Stimulated activated CD8-positive, alpha-beta memory T cell treated with anti-CD3 and anti-CD28 coated beads, Interleukin-4, amount 100 ng/mL, for 48 hours (primary cell): ENCODE data around the gene ADAT2.
"Not testable (repeated sequence)": the region's sequence is repeated elsewhere in the genome, so short reads cannot be mapped to it uniquely, and the experiment has no call there.

Source experiments
- DNase-seq: peaks from one replicate; pipeline ENCODE4 v3.0.0-alpha.2; 2020

ADAT2 gene

DNA sequence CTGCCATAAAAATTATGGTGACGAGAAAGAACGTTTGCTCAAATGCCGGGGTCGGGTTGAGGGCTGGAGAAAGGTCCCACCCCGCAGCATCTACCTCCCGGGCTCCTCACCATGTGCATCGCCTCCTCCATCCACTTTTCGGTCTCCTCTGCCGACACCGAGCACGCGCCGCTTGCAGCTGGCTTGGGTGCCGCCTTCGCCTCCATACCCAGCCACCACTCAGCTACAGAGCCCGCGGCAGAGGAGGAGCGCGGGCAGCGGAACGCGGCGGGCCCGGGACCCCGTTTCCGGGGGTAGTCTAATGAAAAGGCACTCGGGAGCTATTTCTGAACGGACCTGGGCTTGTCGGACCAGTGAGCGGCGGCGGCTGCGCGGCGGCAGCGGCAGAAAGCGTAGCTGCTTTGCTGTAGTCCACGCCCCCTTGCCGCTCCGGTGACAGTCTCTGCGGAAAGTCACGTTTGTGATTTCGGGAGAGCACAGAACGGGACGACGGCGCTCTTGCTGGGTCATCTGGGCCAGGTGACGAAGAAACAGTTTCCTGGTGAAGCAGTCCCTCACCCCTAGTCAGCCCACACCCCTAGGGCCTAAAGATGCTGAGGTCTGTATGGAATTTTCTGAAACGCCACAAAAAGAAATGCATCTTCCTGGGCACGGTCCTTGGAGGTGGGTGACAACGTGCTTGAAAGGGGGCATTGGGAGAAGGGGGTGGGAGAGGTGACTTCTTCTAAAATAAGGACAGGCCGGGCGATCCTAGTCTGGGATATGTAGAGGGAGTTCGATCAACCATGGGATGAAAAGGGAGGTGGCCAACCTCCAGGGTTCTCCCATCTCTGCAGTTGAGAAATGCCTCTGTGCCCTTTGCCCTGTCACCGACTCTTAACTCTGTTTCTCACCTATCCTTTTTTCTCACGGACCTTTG lies at the start of gene ADAT2, which contains the start of gene PEX3:
Gene ADAT2 (minus strand): TSS at position 243 of the 919 bp plus-strand sequence. CDS start 37 bp downstream, at position 206.
Gene PEX3 (plus strand): TSS at position 353 of the 919 bp plus-strand sequence. CDS start 238 bp downstream, at position 591.
- DNase-seq: peak; percentile 93

DNA sequence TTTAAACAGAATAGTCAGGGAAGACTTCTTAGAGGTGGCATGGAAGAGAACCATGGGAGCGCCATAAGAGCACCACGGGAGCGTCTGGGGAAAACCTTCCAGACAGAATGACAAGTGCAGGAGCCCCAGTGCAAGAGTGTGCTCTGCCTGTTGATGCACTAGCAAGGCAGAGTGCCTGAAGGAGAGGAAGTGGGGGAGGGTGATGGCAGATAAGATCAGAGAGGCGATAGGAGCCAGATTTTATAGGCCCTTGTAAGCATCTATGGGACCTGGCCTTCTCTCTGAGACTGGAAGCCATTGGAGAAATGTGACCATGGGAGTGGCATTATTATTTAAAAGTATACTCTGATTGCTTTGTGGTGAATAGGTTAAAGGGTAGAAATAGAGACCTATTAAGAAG lies 47.9 kb upstream of the ADAT2 start:
- no peak for DNase-seq

DNA sequence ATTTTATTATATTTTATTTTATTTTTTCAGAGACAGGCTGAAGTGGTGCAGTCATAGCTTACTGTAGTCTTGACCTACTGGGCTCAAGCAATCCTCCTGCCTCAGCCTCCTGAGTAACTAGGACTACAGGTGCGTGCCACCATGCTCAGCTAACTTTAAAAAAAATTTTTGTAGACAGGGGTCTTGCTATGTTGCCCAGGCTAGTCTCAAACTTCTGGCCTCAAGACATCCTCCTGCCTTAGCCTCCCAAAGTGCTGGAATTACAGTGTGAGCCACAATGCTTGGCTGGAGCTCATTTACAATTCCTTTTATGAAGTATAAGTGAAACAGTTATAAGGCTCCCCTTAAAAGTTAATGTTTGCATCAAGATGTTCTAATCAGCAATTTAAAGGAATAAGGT lies 46.5 kb upstream of the ADAT2 start:
- no peak for DNase-seq

DNA sequence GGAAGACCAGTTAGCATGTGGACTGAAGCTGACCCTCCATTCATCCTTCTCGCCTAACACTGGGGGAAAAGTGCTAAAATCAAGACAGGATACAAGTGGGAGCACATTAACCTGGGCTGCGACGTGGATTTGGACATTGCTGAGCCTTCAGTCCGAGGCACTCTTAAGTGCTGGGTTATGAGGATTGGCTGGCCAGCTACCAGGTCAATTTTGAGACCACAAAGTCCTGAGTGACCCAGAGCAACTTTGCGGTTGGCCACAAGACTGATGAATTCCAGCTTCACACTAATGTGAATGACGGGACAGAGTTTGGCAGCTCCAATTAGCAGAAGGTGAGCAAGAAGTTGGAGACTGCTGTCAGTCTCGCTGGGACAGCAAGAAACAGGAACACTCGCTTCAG lies 40.3 kb upstream of the ADAT2 start:
- DNase-seq: no peak

DNA sequence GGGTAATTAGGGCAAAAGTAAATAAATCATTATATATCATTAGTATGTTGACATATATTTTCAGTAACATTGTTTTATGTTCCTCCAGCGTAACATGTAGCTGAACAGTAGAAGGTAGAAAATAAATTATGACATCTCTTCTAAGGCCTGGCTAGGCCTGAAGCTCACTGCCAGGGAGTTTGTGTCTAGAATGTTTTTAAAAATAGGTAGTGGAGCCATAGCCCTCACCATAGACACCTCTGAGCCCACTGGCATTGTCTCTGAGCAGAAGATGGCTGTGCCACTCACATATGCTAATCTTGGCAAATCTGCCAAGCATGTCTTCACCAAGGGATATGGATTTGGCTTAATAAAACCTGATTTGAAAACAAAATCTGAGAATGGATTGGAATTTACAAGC lies 39.7 kb upstream of the ADAT2 start:
- DNase-seq: no peak

- no peak for DNase-seq
Observed at GRCh38 chr6:143486752-143487151, 36.3 kb upstream of the ADAT2 start.

DNA sequence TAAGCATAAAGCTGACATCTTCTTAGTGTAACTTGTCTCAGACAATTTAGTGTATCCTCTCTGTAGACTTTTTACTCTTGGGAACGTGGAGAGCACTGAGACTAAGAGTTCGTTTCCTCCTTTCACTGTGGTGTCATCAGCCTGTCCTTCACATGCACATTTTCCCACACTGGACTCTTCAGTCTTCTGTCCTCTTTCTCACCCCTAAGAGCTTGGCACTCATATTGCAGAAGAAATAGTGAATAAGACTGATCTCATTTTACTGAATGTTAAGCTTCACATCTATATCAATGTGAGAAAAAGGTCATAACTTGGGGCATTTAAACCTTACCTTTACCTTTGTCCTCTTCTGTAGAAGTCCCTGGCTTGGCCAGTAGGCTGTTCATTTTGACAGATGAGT lies 35.5 kb upstream of the ADAT2 start:
- DNase-seq: no peak

DNA sequence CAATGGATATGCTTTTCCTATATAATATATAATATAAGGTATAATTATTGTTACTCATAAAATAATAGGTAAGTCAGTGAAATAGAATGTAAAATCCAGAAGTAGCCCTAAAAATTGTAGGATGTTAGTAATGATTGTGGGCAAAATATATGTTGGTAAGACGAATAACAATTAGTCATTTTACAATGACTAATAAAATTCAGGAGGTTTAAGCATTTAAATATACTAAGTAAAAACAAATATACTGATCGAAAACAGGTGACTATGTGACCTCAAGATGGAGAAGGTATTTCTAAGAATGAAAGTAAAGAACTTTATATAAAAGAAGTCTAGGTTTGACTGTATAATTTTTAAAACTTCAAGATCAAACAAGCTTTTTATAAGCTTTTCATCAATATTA lies 32.1 kb upstream of the ADAT2 start:
- DNase-seq: no peak

- no peak for DNase-seq
Observed at GRCh38 chr6:143478479-143479062, 28.1 kb upstream of the ADAT2 start.

GRCh38 chr6:143476545-143476944 lies 26.1 kb upstream of the ADAT2 start:
- DNase-seq: no peak

DNA sequence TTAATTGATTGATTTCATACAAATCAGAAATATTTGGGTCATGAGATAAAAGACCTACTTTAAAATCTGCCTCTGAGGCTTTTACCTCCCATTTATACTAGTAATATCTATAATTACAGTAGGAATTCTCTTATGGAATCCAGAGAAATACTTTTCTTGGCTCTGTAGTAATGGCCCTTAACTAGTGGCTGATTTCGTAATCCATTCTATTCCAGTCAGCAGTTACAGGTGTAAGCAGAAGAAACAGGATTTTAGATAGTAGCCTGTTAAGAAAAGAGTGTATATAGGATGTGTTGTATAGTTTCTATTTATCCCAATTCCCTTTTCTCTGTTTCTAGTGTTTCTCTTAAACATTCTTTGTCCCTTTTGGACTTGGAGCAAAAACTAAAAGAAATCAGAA lies 21.3 kb upstream of the ADAT2 start:
- no peak for DNase-seq

GRCh38 chr6:143468823-143469222 lies 18.3 kb upstream of the ADAT2 start:
- DNase-seq: not testable (repeated sequence)

- DNase-seq: no peak
Observed at GRCh38 chr6:143468026-143468425, 17.5 kb upstream of the ADAT2 start.

GRCh38 chr6:143465546-143465945 lies 15.1 kb upstream of the ADAT2 start:
- DNase-seq: no peak

- DNase-seq: no peak
Observed at GRCh38 chr6:143457563-143458359, 7.3 kb upstream of the ADAT2 start.

GRCh38 chr6:143451531-143451930 lies 1.0 kb upstream of the ADAT2 start:
- no peak for DNase-seq

GRCh38 chr6:143449714-143450452 lies 612 bp downstream of the ADAT2 start:
- peak; percentile 60 for DNase-seq

DNA sequence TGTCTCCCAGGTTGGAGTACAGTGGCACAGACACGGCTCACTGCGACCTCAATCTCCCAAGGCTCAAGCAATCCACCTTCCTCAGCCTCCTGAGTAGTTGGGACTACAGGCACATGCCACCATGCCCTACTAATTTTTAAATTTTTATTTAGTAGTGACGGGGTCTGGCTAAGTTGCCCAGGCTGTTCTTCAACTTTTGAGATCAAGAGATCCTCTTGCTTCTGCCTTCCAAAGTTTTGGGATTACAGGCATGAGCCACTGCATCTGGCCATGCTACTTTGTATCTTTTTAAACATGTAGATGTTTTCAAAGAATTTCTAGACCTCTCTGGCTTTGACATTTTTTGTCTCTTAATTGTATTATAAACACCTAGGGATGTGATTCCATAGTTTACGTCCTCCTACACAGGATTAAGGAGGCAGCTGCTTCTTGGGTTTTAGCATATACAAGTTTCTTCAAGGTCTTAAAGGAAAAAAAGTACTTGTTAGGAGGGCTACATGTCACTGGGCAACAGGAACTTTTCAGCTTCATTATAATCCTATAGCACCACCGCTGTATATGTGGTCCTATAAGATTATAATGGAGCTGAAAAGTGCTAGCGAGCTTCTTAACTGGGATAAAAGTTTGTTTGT lies 1.3 kb downstream of the ADAT2 start:
- DNase-seq: no peak

DNA sequence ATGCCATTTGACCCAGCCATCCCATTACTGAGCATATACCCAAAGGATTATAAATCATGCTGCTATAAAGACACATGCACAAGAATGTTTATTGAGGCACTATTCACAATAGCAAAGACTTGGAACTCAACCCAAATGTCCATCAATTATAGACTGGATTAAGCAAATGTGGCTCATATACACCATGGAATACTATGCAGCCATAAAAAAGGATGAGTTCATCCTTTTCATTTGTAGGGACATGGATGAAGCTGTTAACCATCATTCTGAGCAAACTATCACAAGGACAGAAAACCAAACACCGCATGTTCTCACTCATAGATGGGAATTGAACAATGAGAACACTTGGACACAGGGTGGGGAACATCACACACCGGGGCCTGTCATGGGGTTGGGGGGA lies 2.6 kb downstream of the ADAT2 start:
- DNase-seq: not testable (repeated sequence)

DNA sequence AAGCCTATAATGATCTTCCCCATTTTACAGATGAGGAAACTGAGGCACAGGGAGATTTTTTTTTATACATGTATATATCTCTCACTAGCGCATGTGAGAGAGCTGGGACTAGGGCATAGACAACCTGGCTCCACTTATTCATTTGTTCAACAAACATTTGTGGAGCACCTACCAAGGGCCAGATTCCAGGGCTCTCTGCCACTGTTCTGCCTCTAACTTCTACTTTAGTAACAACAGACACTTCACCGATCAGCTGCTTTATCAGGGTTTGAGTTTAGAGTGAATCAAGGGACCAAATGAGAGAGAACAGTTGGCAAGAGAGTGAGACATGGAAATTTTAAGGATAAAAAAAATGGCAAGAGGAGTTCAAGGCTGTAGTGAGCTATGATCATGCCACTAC lies 7.4 kb downstream of the ADAT2 start:
- no peak for DNase-seq

- DNase-seq: no peak
Observed at GRCh38 chr6:143441680-143442545, 8.6 kb downstream of the ADAT2 start.
